ENCODE results near the gene TMEM154. TPM values are rescaled to one million over a fixed set of nuclear protein-coding genes. Genes with fewer than 3 reads are reported as not detected.

Gene TMEM154
- total and polyA plus RNA-seq, 3 experiments from 2014 or later, result 11.5 to 35.1 (median 12.5) TPM

- Mint-ChIP-seq H3K4me3 (no peak overlapping the region), H3K36me3 (peaks cover 9 to 52% (median 14%) of the 10 kb centered on the region in 3 donors), H3K4me1 (peaks cover 0 to 4% (median 0%) of the 10 kb centered on the region in 3 donors), H3K9me3 (no peaks in the 10 kb centered on the region), H3K27me3 (no peaks in the 10 kb centered on the region), H3K27ac (peak overlapping the region in 2 of 8 donors; percentile 14 to 62)
- Histone ChIP-seq H3K27ac (ENCODE audit: low read depth, low read length) (no peak overlapping the region), H3K9me3 (ENCODE audit: low read length) (no peaks in the 10 kb centered on the region), H3K4me3 (ENCODE audit: low read length) (no peak overlapping the region), H3K36me3 (ENCODE audit: insufficient read depth, low read length) (no peaks in the 10 kb centered on the region), H3K4me1 (ENCODE audit: insufficient read depth, low read length) (no peaks in the 10 kb centered on the region), H3K27me3 (ENCODE audit: insufficient read depth, low read length, poor library complexity, severe bottlenecking) (no peaks in the 10 kb centered on the region)
- DNase-seq, result no peak
- CTCF ChIA-PET, result interaction anchor here (0.6 to 2.0 kb wide), 2 partner anchors 8 to 129 kb away, joined by 4 read pairs; no protein-coding TSS in a partner anchor
- POLR2A ChIA-PET, result interaction anchor here (1.1 kb wide), 1 partner anchor 93 kb away, joined by 5 read pairs; no protein-coding TSS in a partner anchor
Measured at GRCh38 chr4:152629908-152630307, 49.9 kb downstream of the TMEM154 start.

GRCh38 chr4:152628128-152628527 lies 51.7 kb downstream of the TMEM154 start:
- POLR2A ChIA-PET, result no interaction called here
- H3K27ac ChIP-seq (ENCODE audit: low read depth, low read length), result no peak overlapping the region

GRCh38 chr4:152626790-152627189 lies 53.0 kb downstream of the TMEM154 start:
- Mint-ChIP-seq H3K4me1 (peaks cover 0 to 4% (median 0%) of the 10 kb centered on the region in 3 donors), H3K4me3 (no peak overlapping the region), H3K27ac (peak overlapping the region in 7 of 8 donors; percentile 26 to 89 (median 52)), H3K9me3 (no peaks in the 10 kb centered on the region), H3K36me3 (peaks cover 0 to 30% (median 9%) of the 10 kb centered on the region in 3 donors), H3K27me3 (no peaks in the 10 kb centered on the region)
- no peaks in the 10 kb centered on the region for H3K36me3 ChIP-seq (ENCODE audit: insufficient read depth, low read length)
- H3K4me3 ChIP-seq (ENCODE audit: low read length), result no peak overlapping the region
- no peaks in the 10 kb centered on the region for H3K4me1 ChIP-seq (ENCODE audit: insufficient read depth, low read length)
- DNase-seq, result no peak
- H3K27me3 ChIP-seq (ENCODE audit: insufficient read depth, low read length, poor library complexity, severe bottlenecking), result no peaks in the 10 kb centered on the region
- no peak overlapping the region for H3K27ac ChIP-seq (ENCODE audit: low read depth, low read length)
- POLR2A ChIA-PET, result no interaction called here
- CTCF ChIA-PET, result interaction anchor here (1.6 kb wide), 1 partner anchor 126 kb away, joined by 6 read pairs; no protein-coding TSS in a partner anchor
- H3K9me3 ChIP-seq (ENCODE audit: low read length), result no peaks in the 10 kb centered on the region

More at GRCh38 chr4:152628128-152628527, 51.7 kb downstream of the TMEM154 start:
- Mint-ChIP-seq H3K27me3 (no peaks in the 10 kb centered on the region), H3K9me3 (no peaks in the 10 kb centered on the region), H3K4me3 (no peak overlapping the region), H3K36me3 (peaks cover 5 to 39% (median 14%) of the 10 kb centered on the region in 3 donors), H3K27ac (peak overlapping the region in 1 of 8 donors; percentile 37), H3K4me1 (peaks cover 0 to 4% (median 0%) of the 10 kb centered on the region in 3 donors)
- no peak for DNase-seq
- Histone ChIP-seq H3K4me1 (ENCODE audit: insufficient read depth, low read length) (no peaks in the 10 kb centered on the region), H3K4me3 (ENCODE audit: low read length) (no peak overlapping the region), H3K9me3 (ENCODE audit: low read length) (no peaks in the 10 kb centered on the region), H3K36me3 (ENCODE audit: insufficient read depth, low read length) (no peaks in the 10 kb centered on the region), H3K27me3 (ENCODE audit: insufficient read depth, low read length, poor library complexity, severe bottlenecking) (no peaks in the 10 kb centered on the region)
- CTCF ChIA-PET, result interaction anchor here (1.6 kb wide), 1 partner anchor 127 kb away, joined by 6 read pairs; no protein-coding TSS in a partner anchor

GRCh38 chr4:152620915-152621314 lies 58.9 kb downstream of the TMEM154 start:
- H3K4me3 Mint-ChIP-seq, result no peak overlapping the region
- H3K4me3 ChIP-seq (ENCODE audit: low read length), result no peak overlapping the region
- H3K27ac Mint-ChIP-seq, result no peak overlapping the region
- POLR2A ChIA-PET, result no interaction called here
- H3K4me1 Mint-ChIP-seq, result no peaks in the 10 kb centered on the region
- H3K36me3 Mint-ChIP-seq, result peaks cover 0 to 3% (median 0%) of the 10 kb centered on the region in 3 donors
- peaks cover 1% of the 10 kb centered on the region for H3K27me3 ChIP-seq (ENCODE audit: insufficient read depth, low read length, poor library complexity, severe bottlenecking)
- CTCF ChIA-PET, result interaction anchor here (1.0 kb wide), 1 partner anchor 20 kb away, joined by 3 read pairs; no protein-coding TSS in a partner anchor
- H3K4me1 ChIP-seq (ENCODE audit: insufficient read depth, low read length), result no peaks in the 10 kb centered on the region
- no peak for DNase-seq
- no peaks in the 10 kb centered on the region for H3K36me3 ChIP-seq (ENCODE audit: insufficient read depth, low read length)
- no peaks in the 10 kb centered on the region for H3K9me3 Mint-ChIP-seq
- peaks cover 0 to 10% of the 10 kb centered on the region in 2 donors for H3K27me3 Mint-ChIP-seq
- no peaks in the 10 kb centered on the region for H3K9me3 ChIP-seq (ENCODE audit: low read length)
- no peak overlapping the region for H3K27ac ChIP-seq (ENCODE audit: low read depth, low read length)

- H3K36me3 ChIP-seq (ENCODE audit: insufficient read depth, low read length), result no peaks in the 10 kb centered on the region
- no peak overlapping the region for H3K27ac ChIP-seq (ENCODE audit: low read depth, low read length)
- ChIA-PET CTCF (no interaction called here), POLR2A (no interaction called here)
- peaks cover 0 to 15% of the 10 kb centered on the region in 2 donors for H3K27me3 Mint-ChIP-seq
- H3K9me3 ChIP-seq (ENCODE audit: low read length), result no peaks in the 10 kb centered on the region
- peaks cover 0 to 3% (median 0%) of the 10 kb centered on the region in 3 donors for H3K36me3 Mint-ChIP-seq
- H3K4me3 ChIP-seq (ENCODE audit: low read length), result no peak overlapping the region
- H3K4me1 ChIP-seq (ENCODE audit: insufficient read depth, low read length), result no peaks in the 10 kb centered on the region
- no peak overlapping the region for H3K4me3 Mint-ChIP-seq
- H3K27me3 ChIP-seq (ENCODE audit: insufficient read depth, low read length, poor library complexity, severe bottlenecking), result peaks cover 7% of the 10 kb centered on the region
- no peak overlapping the region for H3K27ac Mint-ChIP-seq
- no peaks in the 10 kb centered on the region for H3K4me1 Mint-ChIP-seq
- DNase-seq, result no peak
- H3K9me3 Mint-ChIP-seq, result no peaks in the 10 kb centered on the region
Measured at GRCh38 chr4:152620218-152620617, 59.6 kb downstream of the TMEM154 start.

GRCh38 chr4:152619556-152619955 lies 60.2 kb downstream of the TMEM154 start:
- H3K4me1 Mint-ChIP-seq, result no peaks in the 10 kb centered on the region
- Histone ChIP-seq H3K36me3 (ENCODE audit: insufficient read depth, low read length) (no peaks in the 10 kb centered on the region), H3K4me3 (ENCODE audit: low read length) (no peak overlapping the region), H3K27me3 (ENCODE audit: insufficient read depth, low read length, poor library complexity, severe bottlenecking) (peaks cover 7% of the 10 kb centered on the region), H3K27ac (ENCODE audit: low read depth, low read length) (no peak overlapping the region), H3K9me3 (ENCODE audit: low read length) (no peaks in the 10 kb centered on the region), H3K4me1 (ENCODE audit: insufficient read depth, low read length) (no peaks in the 10 kb centered on the region)
- CTCF ChIA-PET, result no interaction called here
- peaks cover 0 to 20% of the 10 kb centered on the region in 2 donors for H3K27me3 Mint-ChIP-seq
- POLR2A ChIA-PET, result no interaction called here
- no peaks in the 10 kb centered on the region for H3K9me3 Mint-ChIP-seq
- peaks cover 0 to 3% (median 0%) of the 10 kb centered on the region in 3 donors for H3K36me3 Mint-ChIP-seq
- no peak overlapping the region for H3K27ac Mint-ChIP-seq
- no peak for DNase-seq
- H3K4me3 Mint-ChIP-seq, result no peak overlapping the region

GRCh38 chr4:152618971-152619370 lies 60.8 kb downstream of the TMEM154 start:
- H3K4me1 Mint-ChIP-seq, result no peaks in the 10 kb centered on the region
- no peak overlapping the region for H3K4me3 Mint-ChIP-seq
- Histone ChIP-seq H3K4me3 (ENCODE audit: low read length) (no peak overlapping the region), H3K4me1 (ENCODE audit: insufficient read depth, low read length) (no peaks in the 10 kb centered on the region), H3K36me3 (ENCODE audit: insufficient read depth, low read length) (no peaks in the 10 kb centered on the region), H3K27me3 (ENCODE audit: insufficient read depth, low read length, poor library complexity, severe bottlenecking) (peaks cover 7% of the 10 kb centered on the region), H3K9me3 (ENCODE audit: low read length) (no peaks in the 10 kb centered on the region), H3K27ac (ENCODE audit: low read depth, low read length) (no peak overlapping the region)
- CTCF ChIA-PET, result no interaction called here
- POLR2A ChIA-PET, result interaction anchor here (0.7 kb wide), 1 partner anchor 84 kb away, joined by 4 read pairs; no protein-coding TSS in a partner anchor
- H3K9me3 Mint-ChIP-seq, result no peaks in the 10 kb centered on the region
- no peak overlapping the region for H3K27ac Mint-ChIP-seq
- H3K27me3 Mint-ChIP-seq, result peaks cover 0 to 26% of the 10 kb centered on the region in 2 donors
- no peak for DNase-seq
- H3K36me3 Mint-ChIP-seq, result peaks cover 0 to 3% (median 0%) of the 10 kb centered on the region in 3 donors

- no peaks in the 10 kb centered on the region for H3K4me1 ChIP-seq (ENCODE audit: insufficient read depth, low read length)
- no peaks in the 10 kb centered on the region for H3K36me3 ChIP-seq (ENCODE audit: insufficient read depth, low read length)
- ChIA-PET POLR2A (no interaction called here), CTCF (interaction anchor here (1.3 kb wide), 1 partner anchor 116 kb away, joined by 3 read pairs; no protein-coding TSS in a partner anchor)
- Mint-ChIP-seq H3K27me3 (peaks cover 0 to 28% of the 10 kb centered on the region in 2 donors), H3K9me3 (no peaks in the 10 kb centered on the region), H3K27ac (no peak overlapping the region), H3K4me3 (no peak overlapping the region), H3K36me3 (peaks cover 0 to 3% (median 0%) of the 10 kb centered on the region in 3 donors), H3K4me1 (no peaks in the 10 kb centered on the region)
- H3K27ac ChIP-seq (ENCODE audit: low read depth, low read length), result no peak overlapping the region
- no peaks in the 10 kb centered on the region for H3K9me3 ChIP-seq (ENCODE audit: low read length)
- peaks cover 7% of the 10 kb centered on the region for H3K27me3 ChIP-seq (ENCODE audit: insufficient read depth, low read length, poor library complexity, severe bottlenecking)
- DNase-seq, result no peak
- no peak overlapping the region for H3K4me3 ChIP-seq (ENCODE audit: low read length)
Measured at GRCh38 chr4:152616804-152617203, 63.0 kb downstream of the TMEM154 start.
